Measurements from ENCODE around the gene TMTC1.

TMTC1 gene

DNA sequence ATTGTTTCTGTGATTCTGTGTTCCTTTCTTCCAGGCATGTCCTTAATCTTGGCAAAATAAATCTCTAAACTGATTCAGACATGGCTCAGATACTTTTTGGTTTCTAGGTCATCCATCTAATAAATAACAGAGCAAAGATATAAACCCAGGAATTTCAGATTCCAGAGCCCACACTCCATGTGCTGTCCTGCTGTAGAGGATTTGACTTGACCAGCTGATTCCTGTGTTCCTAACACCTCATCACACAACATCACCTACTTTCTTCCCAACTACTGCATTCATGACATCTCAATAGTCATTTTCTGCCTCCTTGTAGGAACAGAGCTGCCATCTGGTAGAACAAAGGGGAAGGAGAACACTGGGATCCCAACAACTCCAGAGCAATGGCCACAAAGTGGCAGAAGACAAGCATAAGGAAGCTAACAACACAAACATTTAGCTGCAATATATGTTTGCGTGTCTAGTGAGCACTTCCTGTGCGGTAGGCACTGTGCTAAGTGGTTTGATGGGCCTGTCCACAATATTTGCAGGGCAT, 194.4 kb downstream of the TMTC1 start:
- Histone ChIP-seq H3K4me1 (no peaks in the 10 kb centered on the region), H3K9me3 (no peaks in the 10 kb centered on the region), H3K4me3 (no peak overlapping the region), H3K36me3 (no peaks in the 10 kb centered on the region), H3K27ac (no peak overlapping the region), H3K27me3 (no peaks in the 10 kb centered on the region), H4K20me1 (no peaks in the 10 kb centered on the region), H3K4me2 (no peak overlapping the region), H3K9ac (no peak overlapping the region)
- TF ChIP-seq Cebpa-rat (IDR thresholded peaks at IDR 0.05) = no peak

DNA sequence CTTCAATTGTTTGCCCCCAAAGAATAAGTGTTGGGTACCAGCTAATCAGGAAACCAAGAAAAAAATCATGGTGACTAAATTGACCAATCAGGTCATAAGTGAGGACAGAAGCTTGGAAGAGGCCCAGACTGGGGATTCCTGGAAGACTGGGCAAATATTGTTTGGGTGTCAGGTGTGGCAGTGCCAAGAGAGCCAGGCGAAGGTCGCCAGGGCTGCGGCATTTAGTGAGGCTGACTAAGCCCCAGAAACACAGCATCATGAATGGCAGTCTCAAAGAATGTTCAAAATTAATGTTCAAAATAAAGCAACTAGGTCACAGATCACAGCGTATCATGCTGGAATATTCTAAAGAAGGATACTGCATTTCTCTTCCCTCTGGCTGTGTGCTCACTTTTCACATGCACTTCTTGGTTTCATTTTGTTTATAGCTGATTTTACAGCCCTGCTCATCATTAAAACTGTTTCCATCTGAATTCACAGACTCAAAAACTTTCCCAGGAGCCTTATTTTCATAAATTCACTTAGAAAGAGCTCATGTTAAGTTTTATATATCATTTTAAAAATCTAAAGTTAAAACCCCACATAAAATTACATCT, 201.0 kb downstream of the TMTC1 start:
- no peaks in the 10 kb centered on the region for H3K36me3 ChIP-seq
- no peak overlapping the region for H3K4me2 ChIP-seq
- no peaks in the 10 kb centered on the region for H3K4me1 ChIP-seq
- no peak overlapping the region for H3K27ac ChIP-seq
- no peak for TF ChIP-seq Cebpa-rat (IDR thresholded peaks at IDR 0.05)
- no peaks in the 10 kb centered on the region for H4K20me1 ChIP-seq
- no peaks in the 10 kb centered on the region for H3K9me3 ChIP-seq
- H3K27me3 ChIP-seq = no peaks in the 10 kb centered on the region
- H3K4me3 ChIP-seq = no peak overlapping the region
- no peak overlapping the region for H3K9ac ChIP-seq

GRCh38 chr12:29582146-29582545, 201.6 kb downstream of the TMTC1 start:
- no peaks in the 10 kb centered on the region for H3K9me3 ChIP-seq
- H3K27ac ChIP-seq = no peak overlapping the region
- H3K27me3 ChIP-seq = no peaks in the 10 kb centered on the region
- H3K36me3 ChIP-seq = no peaks in the 10 kb centered on the region
- H3K9ac ChIP-seq = no peak overlapping the region
- no peaks in the 10 kb centered on the region for H4K20me1 ChIP-seq
- TF ChIP-seq Cebpa-rat (IDR thresholded peaks at IDR 0.05) = no peak
- no peak overlapping the region for H3K4me3 ChIP-seq
- no peak overlapping the region for H3K4me2 ChIP-seq
- no peaks in the 10 kb centered on the region for H3K4me1 ChIP-seq

- no peaks in the 10 kb centered on the region for H3K36me3 ChIP-seq
- H3K27ac ChIP-seq = no peak overlapping the region
- H4K20me1 ChIP-seq = no peaks in the 10 kb centered on the region
- H3K4me2 ChIP-seq = no peak overlapping the region
- H3K4me1 ChIP-seq = no peaks in the 10 kb centered on the region
- H3K27me3 ChIP-seq = no peaks in the 10 kb centered on the region
- no peak overlapping the region for H3K9ac ChIP-seq
- no peak for TF ChIP-seq Cebpa-rat (IDR thresholded peaks at IDR 0.05)
- H3K9me3 ChIP-seq = no peaks in the 10 kb centered on the region
- H3K4me3 ChIP-seq = no peak overlapping the region
Observed at GRCh38 chr12:29581631-29582030, 202.1 kb downstream of the TMTC1 start.

DNA sequence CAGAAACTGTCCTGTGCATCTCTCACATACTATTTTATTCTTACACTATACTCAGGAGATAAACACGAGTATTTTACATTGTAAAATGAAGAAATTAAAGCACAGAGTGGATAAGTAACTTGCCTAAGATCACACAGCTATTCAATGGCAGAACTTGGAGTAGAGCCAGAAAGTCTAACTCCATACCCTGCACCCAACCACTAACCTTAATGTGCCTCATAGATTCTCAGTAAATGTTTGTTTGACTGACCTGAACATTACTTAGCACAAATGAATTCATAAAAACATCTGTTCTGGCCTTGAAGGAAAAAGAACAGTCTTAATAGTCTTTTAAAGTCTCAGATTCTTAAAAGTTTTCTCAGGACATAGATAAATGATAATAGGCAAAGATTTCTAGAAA, 202.8 kb downstream of the TMTC1 start:
- H3K4me3 ChIP-seq = no peak overlapping the region
- H3K4me2 ChIP-seq = no peak overlapping the region
- no peak overlapping the region for H3K9ac ChIP-seq
- no peaks in the 10 kb centered on the region for H3K9me3 ChIP-seq
- H3K27me3 ChIP-seq = no peaks in the 10 kb centered on the region
- H3K27ac ChIP-seq = no peak overlapping the region
- no peaks in the 10 kb centered on the region for H4K20me1 ChIP-seq
- no peaks in the 10 kb centered on the region for H3K4me1 ChIP-seq
- no peaks in the 10 kb centered on the region for H3K36me3 ChIP-seq
- TF ChIP-seq Cebpa-rat (IDR thresholded peaks at IDR 0.05) = no peak

DNA sequence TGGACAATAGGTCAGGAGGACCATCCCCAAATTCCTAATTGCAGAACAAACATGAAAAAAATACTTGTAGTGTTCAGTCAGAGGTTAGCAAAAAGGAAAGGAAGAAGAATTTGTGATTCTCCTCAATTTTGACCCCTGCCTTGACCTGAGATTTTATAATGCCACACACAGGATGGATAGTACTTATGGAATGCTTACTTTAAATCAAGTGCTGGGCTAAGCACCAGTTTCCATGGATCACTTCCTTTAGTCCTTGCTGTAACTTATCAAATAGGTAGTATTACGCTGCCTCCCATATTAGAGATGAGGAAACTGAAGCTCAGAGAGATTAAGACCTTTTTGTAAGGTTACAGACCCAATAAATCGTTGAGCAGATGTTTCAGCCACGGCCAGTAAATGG, 205.0 kb downstream of the TMTC1 start:
- no peak overlapping the region for H3K9ac ChIP-seq

DNA sequence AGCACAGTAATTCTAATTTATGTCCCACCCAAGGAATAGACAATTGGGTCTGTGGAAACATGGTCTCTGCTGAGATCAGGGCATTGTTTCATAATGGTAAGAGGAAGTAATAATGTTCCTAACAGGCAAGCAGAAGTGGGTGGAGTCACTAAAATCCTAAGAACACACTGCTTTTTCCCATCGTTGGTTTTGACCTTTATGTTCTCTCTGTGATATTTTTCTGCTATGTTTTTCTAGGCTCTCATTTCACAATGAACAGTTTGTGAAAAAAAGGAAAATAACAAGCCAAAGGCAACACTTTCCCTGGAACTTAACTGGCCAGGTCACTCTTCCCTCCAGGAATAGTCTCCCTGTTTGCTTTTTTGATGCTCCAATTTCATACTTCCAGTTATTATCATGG, 205.7 kb downstream of the TMTC1 start:
- Histone ChIP-seq H4K20me1 (no peaks in the 10 kb centered on the region), H3K9me3 (no peaks in the 10 kb centered on the region), H3K4me1 (no peaks in the 10 kb centered on the region), H3K4me3 (no peak overlapping the region), H3K36me3 (no peaks in the 10 kb centered on the region), H3K27ac (no peak overlapping the region), H3K9ac (no peak overlapping the region), H3K4me2 (no peak overlapping the region), H3K27me3 (no peaks in the 10 kb centered on the region)
- no peak for TF ChIP-seq Cebpa-rat (IDR thresholded peaks at IDR 0.05)

More for the DNA sequence above, 205.0 kb downstream of the TMTC1 start:
- Histone ChIP-seq H4K20me1 (no peaks in the 10 kb centered on the region), H3K36me3 (no peaks in the 10 kb centered on the region), H3K9me3 (no peaks in the 10 kb centered on the region), H3K4me2 (no peak overlapping the region), H3K27ac (no peak overlapping the region), H3K4me3 (no peak overlapping the region), H3K27me3 (no peaks in the 10 kb centered on the region), H3K4me1 (no peaks in the 10 kb centered on the region)
- TF ChIP-seq Cebpa-rat (IDR thresholded peaks at IDR 0.05) = no peak

- H3K4me2 ChIP-seq = no peak overlapping the region
- H4K20me1 ChIP-seq = no peaks in the 10 kb centered on the region
- H3K27me3 ChIP-seq = no peaks in the 10 kb centered on the region
- H3K27ac ChIP-seq = no peak overlapping the region
- no peak overlapping the region for H3K9ac ChIP-seq
- peaks cover 10% of the 10 kb centered on the region for H3K4me1 ChIP-seq
- H3K36me3 ChIP-seq = no peaks in the 10 kb centered on the region
- no peak for TF ChIP-seq Cebpa-rat (IDR thresholded peaks at IDR 0.05)
- no peaks in the 10 kb centered on the region for H3K9me3 ChIP-seq
- no peak overlapping the region for H3K4me3 ChIP-seq
Observed at GRCh38 chr12:29574500-29574899, 209.2 kb downstream of the TMTC1 start.

DNA sequence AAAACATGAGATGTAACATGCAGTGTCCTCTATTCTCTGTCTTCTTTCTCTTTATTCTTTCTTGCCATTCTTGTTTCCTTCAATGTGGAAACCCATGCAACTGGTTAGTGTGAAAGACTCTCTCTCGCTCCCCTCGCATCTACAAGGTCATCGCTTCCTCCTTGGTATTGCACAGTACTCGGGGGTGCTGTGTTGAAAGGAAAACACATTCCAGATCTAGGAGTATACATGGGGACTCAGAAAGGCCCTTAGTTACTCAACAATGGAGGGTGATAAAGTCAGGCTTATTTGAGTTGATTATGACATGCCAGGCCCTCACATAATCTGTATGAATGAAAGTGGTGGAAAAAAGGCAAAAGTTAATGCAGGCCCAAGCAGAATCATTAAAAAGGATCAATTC, 210.8 kb downstream of the TMTC1 start:
- TF ChIP-seq Cebpa-rat (IDR thresholded peaks at IDR 0.05) = no peak
- Histone ChIP-seq H3K9me3 (no peaks in the 10 kb centered on the region), H4K20me1 (no peaks in the 10 kb centered on the region), H3K4me2 (no peak overlapping the region), H3K4me1 (peaks cover 17% of the 10 kb centered on the region), H3K27me3 (no peaks in the 10 kb centered on the region), H3K4me3 (no peak overlapping the region), H3K27ac (no peak overlapping the region), H3K36me3 (no peaks in the 10 kb centered on the region), H3K9ac (no peak overlapping the region)

GRCh38 chr12:29572464-29572863, 211.3 kb downstream of the TMTC1 start:
- Histone ChIP-seq H3K27me3 (no peaks in the 10 kb centered on the region), H4K20me1 (no peaks in the 10 kb centered on the region), H3K4me2 (no peak overlapping the region), H3K4me1 (peaks cover 17% of the 10 kb centered on the region), H3K36me3 (no peaks in the 10 kb centered on the region), H3K9ac (no peak overlapping the region), H3K4me3 (no peak overlapping the region), H3K9me3 (no peaks in the 10 kb centered on the region), H3K27ac (no peak overlapping the region)
- no peak for TF ChIP-seq Cebpa-rat (IDR thresholded peaks at IDR 0.05)
